Heart right ventricle (tissue), 16 donors: Measurements from ENCODE around the gene FRRS1L. TPM values are rescaled to one million over a fixed set of nuclear protein-coding genes. Genes with fewer than 3 reads are reported as not detected.

ENCODE experiments used
- ATAC-seq, 8 donors: fragments of 200-7000 bp; cut with Tn5 transposase; one replicate each; pipeline ENCODE4 v1.9.1; 2020; ENCODE audit warnings: mild to moderate bottlenecking in 8 of 8, moderate library complexity in 8 of 8, moderate number of reproducible peaks in 1 of 8
- DNase-seq, 2 donors: peaks; one replicate each; pipeline ENCODE4 v3.0.0-alpha.2; 2020
- H3K27ac ChIP-seq, 10 donors: fragments of 200-600 bp; sonication (generic) in 2 of 10; one replicate each; pipeline versions ENCODE4 v1.5.0 to v1.8.0; 2020 to 2022; ENCODE audit warnings: mild to moderate bottlenecking in 3 of 10
- H3K27me3 ChIP-seq, 7 donors: fragments of 200-600 bp; one replicate each; pipeline ENCODE4 v1.8.0; 2021 to 2022; ENCODE audit warnings: mild to moderate bottlenecking in 2 of 7
- H3K36me3 ChIP-seq, 9 donors: fragments of 200-600 bp; sonication (generic) in 1 of 9; one replicate each; pipeline versions ENCODE4 v1.5.0 to v1.8.0; 2020 to 2022; ENCODE audit warnings: mild to moderate bottlenecking in 2 of 9
- H3K4me1 ChIP-seq, 9 donors: fragments of 200-600 bp; sonication (generic) in 1 of 9; one replicate each; pipeline versions ENCODE4 v1.5.0 to v1.8.0; 2020 to 2022; ENCODE audit warnings: mild to moderate bottlenecking in 4 of 9
- H3K4me3 ChIP-seq, 10 donors: fragments of 200-600 bp; sonication (generic) in 2 of 10; one replicate each; pipeline versions ENCODE4 v1.5.0 to v1.8.0; 2020 to 2022; ENCODE audit warnings: mild to moderate bottlenecking in 7 of 10, moderate library complexity in 2 of 10
- H3K9me3 ChIP-seq, 11 donors: fragments of 200-600 bp in 10 of 11; sonication (generic) in 2 of 11; one replicate each; pipeline versions ENCODE4 v1.5.0 to v1.8.0; 2013 to 2022; ENCODE audit warnings: mild to moderate bottlenecking in 2 of 11, control low read depth in 1 of 11, moderate library complexity in 1 of 11
- CTCF ChIP-seq, 9 donors: fragments of 200-600 bp; sonication (generic) in 2 of 9; IDR thresholded peaks; one replicate each; pipeline versions ENCODE4 v1.5.0 to v1.8.0; 2021 to 2022; ENCODE audit warnings: antibody characterized with exemption in 9 of 9, mild to moderate bottlenecking in 5 of 9, moderate library complexity in 1 of 9
- WGBS, 2 donors: extraction: QIAGEN DNeasy Blood & Tissue Kit; methylation state at CpG; one replicate each; pipeline ENCODE4 v1.1.7; 2013; ENCODE audit warnings: inconsistent platforms in 1 of 2; 5-methylcytosine and 5-hydroxymethylcytosine counted together
- intact Hi-C, 10 donors: fragments of 100-400 bp; cut with DNase I; formaldehyde crosslinking; loops; one replicate each; pipeline versions ENCODE4 v1.11.1 to v1.14.2; 2022
- polyA plus RNA-seq, 2 donors: library from polyadenylated mRNA; stranded (reverse); fragments of 200-250 nt; gene quantifications; one replicate each; pipeline ENCODE4 v1.2.3, GENCODE V29; 2013
- total RNA-seq, 10 donors: library from RNA; stranded (reverse); fragmentation: NEBNext Ultra II Directional in 3 of 10; extraction: Animal tissue kit (Norgen Biotek cat#: 25700) in 3 of 10; gene quantifications; one replicate each; pipeline versions ENCODE4 v1.2.1 to v1.2.4, GENCODE V29; 2021 to 2023
- donor health status: Arrhythmogenic right ventricular cardiomyopathy.
- donor health status: ischemic (EF 13 %, LVEDD 7.1; RV severe dilation, severe dysfunction).
- donor health status: healthy with polysubstance abuse.
- donor health status: DM: no; HTN: yes; CAD: no.
- donor health status: DM: no; HTN: no; CAD: no.
- donor health status: ischemic (EF 25% LVEDD 6.9; RV normal size, moderate dysfunction).
- donor health status: ischemic (EF 25% LVEDD 5.7; RV mildly dilated, moderate dysfunction).
- donor health status: healthy.
- donor health status: DM: yes; HTN: yes; CAD: no.
- donor health status: Ischemic cardiomyopathy.
- donor health status: ischemic (EF 35%, LVEDD 5.7; RV mildly dilated, moderate dysfunction).
- donor health status: nonischemic (EF 11% LVEDD 7.7; RV severe dilation, severe dysfunction).
- donor health status: DM: yes; HTN: yes; CAD: no.
- donor health status: PGD.
- donor health status: ischemic (EF 29% LVEDD 5.4; RV normal size, mild dysfunction).
- donor health status: nonischemic (EF 23%, LVEDD 6.1; RV moderate dilation, normal function).

Gene FRRS1L
- total and polyA plus RNA-seq, 12 donors = 0.07 to 3.0 (median 1.3) TPM; not detected in 1

- Histone ChIP-seq H3K9me3 (no peaks in the 10 kb centered on the region), H3K27ac (peak overlapping the region; percentile 17 to 84 (median 73)), H3K27me3 (no peaks in the 10 kb centered on the region), H3K4me3 (no peak overlapping the region), H3K4me1 (peaks cover 10 to 89% (median 79%) of the 10 kb centered on the region in 9 donors), H3K36me3 (peaks cover 0 to 15% (median 7%) of the 10 kb centered on the region in 9 donors)
- intact Hi-C loops = loop anchor here in 3 of 10 donors (10.0 kb wide), 2 partner anchors 95 to 195 kb away; partner anchors contain the start of gene CTNNAL1 (in 2 of the 3)
- DNase-seq = no peak
- ATAC-seq = peak in 4 of 8 donors; percentile 21 to 45 (median 28)
- TF ChIP-seq CTCF (IDR thresholded peaks at IDR 0.05) = no peak
Measured at GRCh38 chr9:109109967-109110328, 57.1 kb downstream of the FRRS1L start.

- peak overlapping the region in 9 of 10 donors; percentile 27 to 84 (median 70) for H3K27ac ChIP-seq
- intact Hi-C loops = no loop called here
- H3K27me3 ChIP-seq = no peaks in the 10 kb centered on the region
- DNase-seq (no peak), ATAC-seq (peak in 1 of 8 donors; percentile 28)
- WGBS, 2 donors = 31 to 37% methylated on average over 4 of the region's 4 CpGs
- peaks cover 0 to 32% (median 12%) of the 10 kb centered on the region in 9 donors for H3K36me3 ChIP-seq
- peaks cover 7 to 73% (median 63%) of the 10 kb centered on the region in 9 donors for H3K4me1 ChIP-seq
- no peak for TF ChIP-seq CTCF (IDR thresholded peaks at IDR 0.05)
- H3K4me3 ChIP-seq = peak overlapping the region in 1 of 10 donors; percentile 1
- peaks cover 0 to 1% (median 0%) of the 10 kb centered on the region in 11 donors for H3K9me3 ChIP-seq
Measured at GRCh38 chr9:109108318-109108717, 58.7 kb downstream of the FRRS1L start.

- Histone ChIP-seq H3K36me3 (peaks cover 0 to 39% (median 12%) of the 10 kb centered on the region in 9 donors), H3K4me3 (peak overlapping the region in 1 of 10 donors; percentile 1), H3K27ac (peak overlapping the region in 9 of 10 donors; percentile 6 to 84 (median 70)), H3K27me3 (no peaks in the 10 kb centered on the region), H3K4me1 (peaks cover 7 to 67% (median 58%) of the 10 kb centered on the region in 9 donors), H3K9me3 (peaks cover 0 to 7% (median 0%) of the 10 kb centered on the region in 11 donors)
- intact Hi-C loops = no loop called here
- TF ChIP-seq CTCF (IDR thresholded peaks at IDR 0.05) = no peak
- ATAC-seq = peak in 5 of 8 donors; percentile 9 to 56 (median 23)
- WGBS, 2 donors = 24 to 32% methylated on average over 4 of the region's 4 CpGs
- DNase-seq = no peak
Measured at GRCh38 chr9:109107402-109108240, 59.4 kb downstream of the FRRS1L start.

GRCh38 chr9:109101810-109102209 is 65.2 kb downstream of the FRRS1L start:
- intact Hi-C loops = no loop called here
- H3K4me1 ChIP-seq = peaks cover 14 to 67% (median 60%) of the 10 kb centered on the region in 9 donors
- no peaks in the 10 kb centered on the region for H3K27me3 ChIP-seq
- ATAC-seq (peak in 5 of 8 donors; percentile 12 to 54 (median 27)), DNase-seq (no peak)
- 32 to 45% methylated on average over 3 of the region's 3 CpGs for WGBS, 2 donors
- H3K9me3 ChIP-seq = peaks cover 0 to 7% (median 0%) of the 10 kb centered on the region in 11 donors
- peak overlapping the region in 1 of 10 donors; percentile 5 for H3K4me3 ChIP-seq
- H3K27ac ChIP-seq = peak overlapping the region in 8 of 10 donors; percentile 7 to 91 (median 58)
- H3K36me3 ChIP-seq = peaks cover 0 to 40% (median 12%) of the 10 kb centered on the region in 9 donors
- no peak for TF ChIP-seq CTCF (IDR thresholded peaks at IDR 0.05)
